ENCODE results near the gene GMDS. TPM values are rescaled to one million over a fixed set of nuclear protein-coding genes. Genes with fewer than 3 reads are reported as not detected.

GMDS gene
- total RNA-seq, 4 donors from 2014 or later, result 197 to 375 (median 215) TPM

- Histone ChIP-seq H3K27me3 (no peaks in the 10 kb centered on the region), H3K27ac (no peak overlapping the region), H3K36me3 (no peaks in the 10 kb centered on the region), H3K9me3 (no peaks in the 10 kb centered on the region), H3K4me1 (no peaks in the 10 kb centered on the region), H3K4me3 (no peak overlapping the region)
- TF ChIP-seq, protein P1, sequence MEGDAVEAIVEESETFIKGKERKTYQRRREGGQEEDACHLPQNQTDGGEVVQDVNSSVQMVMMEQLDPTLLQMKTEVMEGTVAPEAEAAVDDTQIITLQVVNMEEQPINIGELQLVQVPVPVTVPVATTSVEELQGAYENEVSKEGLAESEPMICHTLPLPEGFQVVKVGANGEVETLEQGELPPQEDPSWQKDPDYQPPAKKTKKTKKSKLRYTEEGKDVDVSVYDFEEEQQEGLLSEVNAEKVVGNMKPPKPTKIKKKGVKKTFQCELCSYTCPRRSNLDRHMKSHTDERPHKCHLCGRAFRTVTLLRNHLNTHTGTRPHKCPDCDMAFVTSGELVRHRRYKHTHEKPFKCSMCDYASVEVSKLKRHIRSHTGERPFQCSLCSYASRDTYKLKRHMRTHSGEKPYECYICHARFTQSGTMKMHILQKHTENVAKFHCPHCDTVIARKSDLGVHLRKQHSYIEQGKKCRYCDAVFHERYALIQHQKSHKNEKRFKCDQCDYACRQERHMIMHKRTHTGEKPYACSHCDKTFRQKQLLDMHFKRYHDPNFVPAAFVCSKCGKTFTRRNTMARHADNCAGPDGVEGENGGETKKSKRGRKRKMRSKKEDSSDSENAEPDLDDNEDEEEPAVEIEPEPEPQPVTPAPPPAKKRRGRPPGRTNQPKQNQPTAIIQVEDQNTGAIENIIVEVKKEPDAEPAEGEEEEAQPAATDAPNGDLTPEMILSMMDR (IDR thresholded peaks at IDR 0.05), result no peak
- no peak for TF ChIP-seq POLR2A (IDR thresholded peaks at IDR 0.05)
- no peak for DNase-seq
Observed at GRCh38 chr6:2102966-2103365, 142.4 kb downstream of the GMDS start.

GRCh38 chr6:2102316-2102883 is 143.0 kb downstream of the GMDS start:
- DNase-seq, result no peak
- H3K27me3 ChIP-seq, result no peaks in the 10 kb centered on the region
- H3K27ac ChIP-seq, result no peak overlapping the region
- no peaks in the 10 kb centered on the region for H3K9me3 ChIP-seq
- TF ChIP-seq, protein P1 (IDR thresholded peaks at IDR 0.05), result no peak
- no peak for TF ChIP-seq POLR2A (IDR thresholded peaks at IDR 0.05)
- no peak overlapping the region for H3K4me3 ChIP-seq
- no peaks in the 10 kb centered on the region for H3K4me1 ChIP-seq
- no peaks in the 10 kb centered on the region for H3K36me3 ChIP-seq

DNA sequence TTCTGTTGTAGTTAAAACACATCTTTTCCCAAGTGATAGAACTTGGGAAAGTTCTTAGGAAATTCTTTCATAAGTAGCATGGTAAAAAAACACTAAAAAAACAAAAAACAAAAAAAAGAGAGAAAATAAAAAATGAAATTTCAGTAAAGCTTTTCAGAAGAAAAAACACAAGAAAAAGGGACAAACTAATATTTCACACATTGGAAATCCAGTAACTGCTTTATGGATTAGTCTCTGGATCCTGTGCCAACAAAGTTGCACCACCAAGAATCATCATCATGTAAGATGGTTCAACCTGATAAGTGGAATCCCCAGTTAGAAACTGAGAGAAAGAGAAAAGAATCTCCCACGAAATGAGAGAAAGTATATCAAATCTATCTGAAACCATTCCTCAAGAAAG is 144.2 kb downstream of the GMDS start:
- Histone ChIP-seq H3K4me3 (no peak overlapping the region), H3K36me3 (no peaks in the 10 kb centered on the region), H3K9me3 (no peaks in the 10 kb centered on the region), H3K4me1 (no peaks in the 10 kb centered on the region), H3K27ac (no peak overlapping the region), H3K27me3 (no peaks in the 10 kb centered on the region)
- DNase-seq, result no peak
- TF ChIP-seq POLR2A (IDR thresholded peaks at IDR 0.05), result no peak
- TF ChIP-seq, protein P1 (IDR thresholded peaks at IDR 0.05), result no peak

DNA sequence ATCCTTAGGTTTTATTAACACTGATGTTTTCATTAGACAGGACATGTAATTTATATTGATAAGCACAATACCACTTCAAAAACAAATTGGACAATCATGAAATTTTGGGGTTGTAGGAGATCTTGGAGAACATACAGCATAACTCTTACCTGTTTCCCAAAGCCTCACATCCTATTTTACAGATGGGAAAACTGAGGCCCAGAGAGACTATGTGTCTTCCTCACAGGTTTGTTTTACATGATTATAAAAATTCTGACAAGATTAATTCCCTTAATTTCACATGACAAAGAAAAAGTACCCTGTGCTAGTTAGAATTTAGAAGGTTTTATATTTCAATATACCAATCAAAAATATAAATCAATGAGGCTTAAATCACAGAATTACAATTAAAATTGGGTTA is 145.5 kb downstream of the GMDS start:
- DNase-seq, result no peak
- H3K27ac ChIP-seq, result no peak overlapping the region
- H3K27me3 ChIP-seq, result no peaks in the 10 kb centered on the region
- H3K36me3 ChIP-seq, result no peaks in the 10 kb centered on the region
- H3K4me3 ChIP-seq, result no peak overlapping the region
- TF ChIP-seq, protein P1 (IDR thresholded peaks at IDR 0.05), result no peak
- no peak for TF ChIP-seq POLR2A (IDR thresholded peaks at IDR 0.05)
- H3K9me3 ChIP-seq, result no peaks in the 10 kb centered on the region
- no peaks in the 10 kb centered on the region for H3K4me1 ChIP-seq

DNA sequence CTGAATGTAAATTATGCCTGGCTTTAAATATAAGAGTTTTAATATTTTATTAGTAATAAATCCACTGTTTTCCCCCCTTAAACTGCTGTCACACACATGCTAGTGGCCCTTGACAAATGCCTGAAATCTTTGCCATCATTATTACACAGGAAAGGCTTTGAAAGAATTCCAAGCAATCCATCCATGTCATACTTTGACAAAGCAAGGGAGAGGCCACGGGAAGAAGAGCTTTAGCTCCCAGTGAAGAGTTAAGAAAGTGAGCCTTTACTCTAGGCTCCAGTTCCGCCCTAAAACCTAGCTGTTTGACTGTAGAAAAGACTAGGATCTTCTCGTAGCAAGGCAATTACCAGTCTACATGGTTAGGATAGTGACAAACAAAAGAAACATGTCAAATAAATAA is 147.9 kb downstream of the GMDS start:
- H3K27ac ChIP-seq, result no peak overlapping the region
- H3K36me3 ChIP-seq, result no peaks in the 10 kb centered on the region
- H3K4me3 ChIP-seq, result no peak overlapping the region
- no peaks in the 10 kb centered on the region for H3K4me1 ChIP-seq
- H3K9me3 ChIP-seq, result no peaks in the 10 kb centered on the region
- TF ChIP-seq, protein P1 (IDR thresholded peaks at IDR 0.05), result no peak
- no peak for TF ChIP-seq POLR2A (IDR thresholded peaks at IDR 0.05)
- no peaks in the 10 kb centered on the region for H3K27me3 ChIP-seq
- no peak for DNase-seq

GRCh38 chr6:2094642-2095041 is 150.8 kb downstream of the GMDS start:
- TF ChIP-seq, protein P1 (IDR thresholded peaks at IDR 0.05), result no peak
- no peak for TF ChIP-seq POLR2A (IDR thresholded peaks at IDR 0.05)
- Histone ChIP-seq H3K4me3 (no peak overlapping the region), H3K4me1 (no peaks in the 10 kb centered on the region), H3K36me3 (no peaks in the 10 kb centered on the region), H3K27ac (no peak overlapping the region), H3K9me3 (no peaks in the 10 kb centered on the region), H3K27me3 (no peaks in the 10 kb centered on the region)
- DNase-seq, result no peak

Data from Peyer's patch (tissue), 4 donors.